ENCODE measurements around the gene SYTL2. TPM values are rescaled to one million over a fixed set of nuclear protein-coding genes. Genes with fewer than 3 reads are reported as not detected.

The SYTL2 gene
- total RNA-seq, 3 donors from 2014 or later (not counting 1 experiment from before 2014, with no cell fraction given), result 116 to 237 (median 143) TPM

DNA sequence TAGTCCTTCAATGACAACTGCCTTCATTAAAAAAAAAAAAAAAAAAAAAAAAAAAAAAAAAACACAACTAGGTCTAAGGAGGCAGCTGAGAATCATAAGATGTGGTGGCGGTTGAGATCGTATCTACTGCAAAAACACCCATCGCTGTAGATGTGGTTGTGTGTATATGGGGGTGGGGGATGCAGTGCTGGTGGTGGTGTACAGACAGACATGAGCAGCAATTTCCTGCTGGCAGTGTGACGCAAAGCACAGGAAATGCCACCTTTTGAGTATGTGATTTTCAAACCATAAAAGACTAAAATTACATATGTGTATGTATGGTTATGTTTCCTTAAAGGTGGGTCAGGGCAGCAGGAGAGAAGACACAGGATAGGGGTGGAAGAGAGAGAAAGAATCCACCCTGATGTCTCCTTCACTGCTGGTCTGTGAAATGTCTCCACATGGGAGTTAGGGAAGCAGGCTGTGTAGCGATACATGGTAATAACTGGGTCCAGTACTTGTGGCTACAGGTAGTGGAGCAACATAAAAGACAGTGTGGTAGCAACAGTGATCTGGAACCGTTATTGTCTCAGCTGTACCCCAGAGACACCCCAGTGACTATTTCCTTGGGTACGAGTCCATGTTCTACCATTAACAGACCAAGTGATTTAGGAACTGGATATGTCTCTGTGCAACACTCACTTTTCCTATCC is 57.9 kb downstream of the SYTL2 start:
- peak overlapping the region; percentile 98 to 100 for H3K27ac Mint-ChIP-seq
- Histone ChIP-seq H3K36me3 (ENCODE audit: control insufficient read depth, insufficient read depth, low read length) (peaks cover 2% of the 10 kb centered on the region), H3K27me3 (ENCODE audit: control insufficient read depth, insufficient read depth, low read length) (no peaks in the 10 kb centered on the region), H3K27ac (ENCODE audit: low read length) (peak overlapping the region; percentile 96), H3K4me1 (ENCODE audit: control insufficient read depth, insufficient read depth, low read length) (peaks cover 74% of the 10 kb centered on the region), H3K4me3 (ENCODE audit: low read length) (no peak overlapping the region), H3K9me3 (ENCODE audit: control insufficient read depth, insufficient read depth, low read length) (no peaks in the 10 kb centered on the region)
- DNase-seq (peak; percentile 79 to 98), ATAC-seq (peak; percentile 72 to 90 (median 87))
- H3K27me3 Mint-ChIP-seq (ENCODE audit: low read depth in 2 of 2), result no peaks in the 10 kb centered on the region
- TF ChIP-seq, protein P1, sequence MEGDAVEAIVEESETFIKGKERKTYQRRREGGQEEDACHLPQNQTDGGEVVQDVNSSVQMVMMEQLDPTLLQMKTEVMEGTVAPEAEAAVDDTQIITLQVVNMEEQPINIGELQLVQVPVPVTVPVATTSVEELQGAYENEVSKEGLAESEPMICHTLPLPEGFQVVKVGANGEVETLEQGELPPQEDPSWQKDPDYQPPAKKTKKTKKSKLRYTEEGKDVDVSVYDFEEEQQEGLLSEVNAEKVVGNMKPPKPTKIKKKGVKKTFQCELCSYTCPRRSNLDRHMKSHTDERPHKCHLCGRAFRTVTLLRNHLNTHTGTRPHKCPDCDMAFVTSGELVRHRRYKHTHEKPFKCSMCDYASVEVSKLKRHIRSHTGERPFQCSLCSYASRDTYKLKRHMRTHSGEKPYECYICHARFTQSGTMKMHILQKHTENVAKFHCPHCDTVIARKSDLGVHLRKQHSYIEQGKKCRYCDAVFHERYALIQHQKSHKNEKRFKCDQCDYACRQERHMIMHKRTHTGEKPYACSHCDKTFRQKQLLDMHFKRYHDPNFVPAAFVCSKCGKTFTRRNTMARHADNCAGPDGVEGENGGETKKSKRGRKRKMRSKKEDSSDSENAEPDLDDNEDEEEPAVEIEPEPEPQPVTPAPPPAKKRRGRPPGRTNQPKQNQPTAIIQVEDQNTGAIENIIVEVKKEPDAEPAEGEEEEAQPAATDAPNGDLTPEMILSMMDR (IDR thresholded peaks at IDR 0.05), result no peak
- intact Hi-C loops (cut with micrococcal nuclease), result loop anchor here (2.0 to 5.0 kb wide), 7 partner anchors 28 to 1054 kb away; partner anchors contain the start of genes CREBZF and TMEM126A
- peaks cover 18% of the 10 kb centered on the region for H3K36me3 Mint-ChIP-seq
- peak overlapping the region; percentile 92 for H3K4me3 Mint-ChIP-seq
- H3K9me3 Mint-ChIP-seq, result no peaks in the 10 kb centered on the region
- 7% methylated on average over 6 of the region's 7 CpGs for WGBS (ENCODE audit: insufficient coverage)
- H3K4me1 Mint-ChIP-seq, result peaks cover 89% of the 10 kb centered on the region in 2 donors

DNA sequence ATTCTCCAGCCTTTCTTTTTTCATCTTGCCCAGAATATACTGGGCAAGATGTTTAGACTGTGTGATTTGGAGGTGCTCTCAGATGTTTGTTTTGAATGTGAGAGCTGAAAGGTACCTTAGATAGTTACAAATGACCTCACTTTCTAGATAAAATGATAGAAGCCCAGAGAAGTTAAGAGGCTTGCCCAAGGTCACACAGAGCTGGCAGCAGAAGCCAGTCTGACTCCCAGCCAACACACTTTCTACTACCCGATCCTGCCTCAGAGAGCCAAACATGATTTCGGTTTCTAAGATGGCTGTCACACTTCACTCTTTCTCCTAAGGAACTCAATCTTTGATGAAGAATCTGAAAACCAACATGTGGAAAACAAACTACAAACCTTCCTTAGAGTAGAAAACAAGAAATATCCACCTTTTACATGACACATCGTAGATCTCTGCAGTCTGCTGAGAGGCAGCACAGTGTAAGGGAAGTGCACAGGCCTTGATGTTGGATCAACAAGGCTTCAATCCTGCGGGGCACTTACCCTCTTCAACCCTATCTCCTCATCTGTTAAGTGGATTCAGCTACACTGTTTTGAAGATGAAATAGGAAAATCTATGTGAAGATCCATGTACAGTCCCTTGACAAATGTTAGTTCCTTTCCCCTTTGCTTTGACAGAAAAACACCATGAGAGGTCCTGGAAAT is 58.6 kb downstream of the SYTL2 start:
- Histone ChIP-seq H3K4me3 (ENCODE audit: low read length) (no peak overlapping the region), H3K9me3 (ENCODE audit: control insufficient read depth, insufficient read depth, low read length) (no peaks in the 10 kb centered on the region), H3K36me3 (ENCODE audit: control insufficient read depth, insufficient read depth, low read length) (peaks cover 7% of the 10 kb centered on the region), H3K27me3 (ENCODE audit: control insufficient read depth, insufficient read depth, low read length) (no peaks in the 10 kb centered on the region), H3K4me1 (ENCODE audit: control insufficient read depth, insufficient read depth, low read length) (peaks cover 69% of the 10 kb centered on the region), H3K27ac (ENCODE audit: low read length) (peak overlapping the region; percentile 96)
- ATAC-seq (peak in 2 of 3 donors; percentile 6 to 9), DNase-seq (no peak)
- H3K9me3 Mint-ChIP-seq, result no peaks in the 10 kb centered on the region
- WGBS (ENCODE audit: insufficient coverage), result 45% methylated on average over 3 of the region's 4 CpGs
- peak overlapping the region; percentile 98 to 100 for H3K27ac Mint-ChIP-seq
- TF ChIP-seq, protein P1 (IDR thresholded peaks at IDR 0.05), result no peak
- peaks cover 16% of the 10 kb centered on the region for H3K36me3 Mint-ChIP-seq
- H3K4me3 Mint-ChIP-seq, result peak overlapping the region; percentile 92
- intact Hi-C loops (cut with micrococcal nuclease), result loop anchor here (2.0 to 5.0 kb wide), 7 partner anchors 28 to 1054 kb away; partner anchors contain the start of genes CREBZF and TMEM126A
- H3K27me3 Mint-ChIP-seq (ENCODE audit: low read depth in 2 of 2), result no peaks in the 10 kb centered on the region
- peaks cover 89% of the 10 kb centered on the region in 2 donors for H3K4me1 Mint-ChIP-seq

DNA sequence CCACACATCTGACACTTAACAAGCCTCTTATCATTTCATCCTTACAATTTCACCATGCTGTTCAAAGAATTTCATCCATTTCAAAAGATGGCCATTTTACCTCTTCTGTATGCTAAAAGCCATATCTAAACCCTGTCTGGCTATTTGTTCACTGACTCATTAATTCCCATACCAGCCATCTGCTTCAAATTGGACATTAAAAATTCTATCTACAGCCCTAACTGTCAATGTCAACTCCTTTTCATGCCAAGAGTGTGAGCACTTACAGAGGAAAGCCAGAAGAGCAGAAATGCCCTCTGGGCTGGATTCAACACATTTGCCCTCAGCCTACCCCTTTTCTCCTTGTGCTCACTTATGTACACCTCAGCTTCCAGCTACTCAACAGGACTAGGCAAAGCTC is 59.2 kb downstream of the SYTL2 start:
- TF ChIP-seq, protein P1 (IDR thresholded peaks at IDR 0.05), result no peak
- intact Hi-C loops (cut with micrococcal nuclease), result loop anchor here (2.0 to 5.0 kb wide), 7 partner anchors 29 to 1055 kb away; partner anchors contain the start of genes CREBZF and TMEM126A
- H3K9me3 ChIP-seq (ENCODE audit: control insufficient read depth, insufficient read depth, low read length), result no peaks in the 10 kb centered on the region
- peaks cover 8% of the 10 kb centered on the region for H3K36me3 ChIP-seq (ENCODE audit: control insufficient read depth, insufficient read depth, low read length)
- DNase-seq (peak in 1 of 2 donors; percentile 29), ATAC-seq (no peak)
- no peak overlapping the region for H3K4me3 ChIP-seq (ENCODE audit: low read length)
- H3K9me3 Mint-ChIP-seq, result no peaks in the 10 kb centered on the region
- H3K36me3 Mint-ChIP-seq, result peaks cover 15% of the 10 kb centered on the region
- H3K27me3 Mint-ChIP-seq (ENCODE audit: low read depth in 2 of 2), result no peaks in the 10 kb centered on the region
- peak overlapping the region; percentile 96 for H3K27ac ChIP-seq (ENCODE audit: low read length)
- H3K4me1 ChIP-seq (ENCODE audit: control insufficient read depth, insufficient read depth, low read length), result peaks cover 70% of the 10 kb centered on the region
- H3K27me3 ChIP-seq (ENCODE audit: control insufficient read depth, insufficient read depth, low read length), result no peaks in the 10 kb centered on the region
- H3K27ac Mint-ChIP-seq, result peak overlapping the region; percentile 98 to 100
- peaks cover 88 to 92% of the 10 kb centered on the region in 2 donors for H3K4me1 Mint-ChIP-seq
- peak overlapping the region; percentile 92 for H3K4me3 Mint-ChIP-seq
